Activated CD4-positive, alpha-beta T cell treated with anti-CD3 and anti-CD28 coated beads, Interleukin-2, amount 50 U/mL, for 4 hours (primary cell): ENCODE data around the gene CATSPER1.
"Not testable (repeated sequence)": the region's sequence is repeated elsewhere in the genome, so short reads cannot be mapped to it uniquely, and the experiment has no call there.

Source experiments
- DNase-seq, 2 experiments: peaks; one replicate each; pipeline ENCODE4 v3.0.0-alpha.2; 2020

CATSPER1 gene

GRCh38 chr11:66020618-66021357 is 5.5 kb downstream of the CATSPER1 start:
- no peak for DNase-seq

GRCh38 chr11:66020212-66020611 is 6.1 kb downstream of the CATSPER1 start:
- DNase-seq: no peak

- peak; percentile 55 to 69 for DNase-seq
These were observed 9.0 kb downstream of the CATSPER1 start for GRCh38 chr11:66017321-66017720.

- no peak for DNase-seq
These were observed 9.5 kb downstream of the CATSPER1 start for GRCh38 chr11:66016793-66017177.

- DNase-seq: no peak
These were observed 10.1 kb downstream of the CATSPER1 start for GRCh38 chr11:66015936-66016792.

- no peak for DNase-seq
These were observed 10.8 kb downstream of the CATSPER1 start for GRCh38 chr11:66015454-66015881.

GRCh38 chr11:66014804-66015453 is 11.3 kb downstream of the CATSPER1 start:
- no peak for DNase-seq

- DNase-seq: no peak
These were observed 12.5 kb downstream of the CATSPER1 start for GRCh38 chr11:66013762-66014100.

GRCh38 chr11:66012946-66013761 is 13.1 kb downstream of the CATSPER1 start:
- no peak for DNase-seq

- DNase-seq: no peak
These were observed 13.8 kb downstream of the CATSPER1 start for GRCh38 chr11:66012371-66012945.

- DNase-seq: no peak
These were observed 14.4 kb downstream of the CATSPER1 start, which contains the start of gene CST6 for GRCh38 chr11:66011785-66012303. CST6 (plus strand) TSS chr11:66012008; CDS start chr11:66012045, 37 bp downstream.

GRCh38 chr11:66011239-66011784 is 15.0 kb downstream of the CATSPER1 start:
- no peak for DNase-seq

- DNase-seq: not testable (repeated sequence)
These were observed 16.2 kb downstream of the CATSPER1 start for GRCh38 chr11:66010036-66010435.

- DNase-seq: no peak
These were observed 17.7 kb downstream of the CATSPER1 start for GRCh38 chr11:66008468-66009101.

- no peak for DNase-seq
These were observed 18.2 kb downstream of the CATSPER1 start for GRCh38 chr11:66008095-66008467.

GRCh38 chr11:66007201-66007634 is 19.1 kb downstream of the CATSPER1 start:
- DNase-seq: no peak

- no peak for DNase-seq
These were observed 19.4 kb downstream of the CATSPER1 start for GRCh38 chr11:66006891-66007176.

GRCh38 chr11:66006134-66006890 is 20.0 kb downstream of the CATSPER1 start:
- no peak for DNase-seq

GRCh38 chr11:66004186-66004585 is 22.1 kb downstream of the CATSPER1 start:
- no peak for DNase-seq

GRCh38 chr11:66003291-66003690 is 23.0 kb downstream of the CATSPER1 start:
- no peak for DNase-seq
